Astrocyte of the cerebellum (primary cell): Measurements from ENCODE around the gene LHPP.
A peak's percentile ranks its signal among the peaks of the same experiment; 100 is the strongest.

Experiments
- DNase-seq: peaks from one replicate; pipeline ENCODE4 v3.0.0-alpha.2; 2011; ENCODE audit warnings: low read depth
- H3K4me3 ChIP-seq: 2 replicates; pipeline ENCODE4 v1.5.1; 2011; ENCODE audit warnings: mild to moderate bottlenecking, low read depth, low read length, moderate library complexity
- in situ Hi-C: cut with HindIII; loops from 2 replicates; pipeline ENCODE4 v1.10.0; 2017; ENCODE audit warnings: low sequenced_read_pairs
- TF ChIP-seq, protein P1 (sequence below): IDR thresholded peaks from 2 replicates; pipeline ENCODE4 v1.5.1; 2012; ENCODE audit warnings: low read length, low read depth, moderate library complexity, mild to moderate bottlenecking; ENCODE audit errors: missing control alignments

The LHPP gene

DNA sequence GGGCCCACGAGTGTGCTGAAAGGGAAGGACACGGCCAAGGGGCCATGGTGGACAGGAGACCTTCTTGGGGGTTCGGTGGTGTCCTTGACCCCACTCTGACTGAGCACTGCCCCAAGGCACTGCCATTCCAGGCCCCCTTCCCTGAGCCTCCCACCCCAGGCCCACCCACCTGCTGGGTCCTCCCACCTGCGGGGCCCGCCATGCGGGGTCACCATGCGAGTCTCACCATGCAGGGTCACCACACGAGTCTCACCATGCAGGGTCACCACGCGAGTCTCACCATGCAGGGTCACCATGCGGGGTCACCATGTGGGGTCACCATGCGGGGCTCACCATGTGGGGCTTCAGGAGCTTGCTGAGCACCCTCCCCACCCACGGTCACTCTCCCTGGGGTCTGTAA, 76.3 kb downstream of the LHPP start:
- in situ Hi-C loops = no loop called here
- TF ChIP-seq, protein P1, sequence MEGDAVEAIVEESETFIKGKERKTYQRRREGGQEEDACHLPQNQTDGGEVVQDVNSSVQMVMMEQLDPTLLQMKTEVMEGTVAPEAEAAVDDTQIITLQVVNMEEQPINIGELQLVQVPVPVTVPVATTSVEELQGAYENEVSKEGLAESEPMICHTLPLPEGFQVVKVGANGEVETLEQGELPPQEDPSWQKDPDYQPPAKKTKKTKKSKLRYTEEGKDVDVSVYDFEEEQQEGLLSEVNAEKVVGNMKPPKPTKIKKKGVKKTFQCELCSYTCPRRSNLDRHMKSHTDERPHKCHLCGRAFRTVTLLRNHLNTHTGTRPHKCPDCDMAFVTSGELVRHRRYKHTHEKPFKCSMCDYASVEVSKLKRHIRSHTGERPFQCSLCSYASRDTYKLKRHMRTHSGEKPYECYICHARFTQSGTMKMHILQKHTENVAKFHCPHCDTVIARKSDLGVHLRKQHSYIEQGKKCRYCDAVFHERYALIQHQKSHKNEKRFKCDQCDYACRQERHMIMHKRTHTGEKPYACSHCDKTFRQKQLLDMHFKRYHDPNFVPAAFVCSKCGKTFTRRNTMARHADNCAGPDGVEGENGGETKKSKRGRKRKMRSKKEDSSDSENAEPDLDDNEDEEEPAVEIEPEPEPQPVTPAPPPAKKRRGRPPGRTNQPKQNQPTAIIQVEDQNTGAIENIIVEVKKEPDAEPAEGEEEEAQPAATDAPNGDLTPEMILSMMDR = no peak
- no peak overlapping the region for H3K4me3 ChIP-seq
- no peak for DNase-seq

DNA sequence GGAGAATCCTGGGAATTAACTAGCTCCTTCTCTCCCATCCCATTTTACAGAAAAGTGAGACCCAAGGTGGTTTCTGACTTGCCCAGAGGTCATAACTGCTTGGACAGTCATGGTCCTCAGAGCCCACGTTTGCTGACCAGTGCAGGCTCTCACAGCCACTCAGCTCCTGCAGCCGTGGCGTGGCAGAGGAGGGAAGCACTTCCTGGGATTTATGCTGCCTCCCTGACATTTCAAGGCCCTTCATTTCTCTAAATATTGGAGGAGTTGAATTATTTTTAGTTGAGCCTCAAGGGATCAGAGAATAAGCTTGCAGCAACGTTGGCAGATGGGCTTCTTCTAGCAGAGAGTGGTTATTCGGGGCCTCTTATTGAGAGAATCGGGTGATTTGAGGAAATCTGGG, 77.1 kb downstream of the LHPP start:
- TF ChIP-seq, protein P1 = no peak
- DNase-seq = no peak
- in situ Hi-C loops = no loop called here
- no peak overlapping the region for H3K4me3 ChIP-seq

GRCh38 chr10:124539935-124540641, 78.5 kb downstream of the LHPP start:
- no peak overlapping the region for H3K4me3 ChIP-seq
- in situ Hi-C loops = no loop called here
- DNase-seq = peak; percentile 9
- TF ChIP-seq, protein P1 = peak; percentile 65

DNA sequence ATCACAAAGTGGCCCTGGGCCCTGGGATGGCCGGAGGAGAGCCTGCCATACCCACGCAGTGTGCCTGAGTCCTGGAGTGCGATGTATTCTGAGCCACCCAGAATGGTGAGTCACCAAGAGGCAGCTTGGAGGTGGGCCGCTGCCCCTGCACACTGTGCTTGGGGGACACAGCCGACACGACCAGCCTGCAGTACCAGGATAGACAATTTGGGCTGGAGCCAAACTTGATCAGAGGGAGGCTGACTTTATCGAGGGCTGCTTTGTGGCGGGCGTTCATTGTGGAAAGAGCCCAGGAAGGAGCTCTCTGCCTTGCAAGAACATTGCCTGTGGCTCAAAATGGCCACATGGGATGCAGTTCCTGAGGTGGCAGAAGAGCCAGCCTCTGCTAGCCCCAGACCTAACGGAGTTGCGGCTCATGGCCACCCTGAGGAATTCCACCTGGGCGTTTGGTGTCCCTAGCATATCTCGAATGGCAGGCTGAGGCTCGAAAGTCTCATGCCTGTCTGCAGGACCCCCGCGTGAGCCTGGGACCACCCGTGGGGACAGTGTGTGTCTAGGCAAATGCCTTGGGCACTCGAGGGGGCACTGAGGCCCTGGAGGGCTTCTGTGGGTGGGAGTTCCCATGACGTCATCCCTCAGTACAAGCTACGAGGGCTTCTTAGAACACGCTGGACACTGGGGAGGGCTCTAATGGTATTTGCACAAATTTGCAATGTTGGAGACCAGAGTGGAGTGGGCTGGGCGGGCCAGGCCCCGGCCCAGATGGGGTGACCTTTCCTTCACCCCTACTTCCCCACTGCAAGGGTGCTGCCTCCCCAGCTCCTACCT, 79.7 kb downstream of the LHPP start:
- in situ Hi-C loops = no loop called here
- TF ChIP-seq, protein P1 = no peak
- no peak overlapping the region for H3K4me3 ChIP-seq
- no peak for DNase-seq

GRCh38 chr10:124542336-124542735, 80.7 kb downstream of the LHPP start:
- in situ Hi-C loops = no loop called here
- no peak for DNase-seq
- TF ChIP-seq, protein P1 = no peak
- no peak overlapping the region for H3K4me3 ChIP-seq

DNA sequence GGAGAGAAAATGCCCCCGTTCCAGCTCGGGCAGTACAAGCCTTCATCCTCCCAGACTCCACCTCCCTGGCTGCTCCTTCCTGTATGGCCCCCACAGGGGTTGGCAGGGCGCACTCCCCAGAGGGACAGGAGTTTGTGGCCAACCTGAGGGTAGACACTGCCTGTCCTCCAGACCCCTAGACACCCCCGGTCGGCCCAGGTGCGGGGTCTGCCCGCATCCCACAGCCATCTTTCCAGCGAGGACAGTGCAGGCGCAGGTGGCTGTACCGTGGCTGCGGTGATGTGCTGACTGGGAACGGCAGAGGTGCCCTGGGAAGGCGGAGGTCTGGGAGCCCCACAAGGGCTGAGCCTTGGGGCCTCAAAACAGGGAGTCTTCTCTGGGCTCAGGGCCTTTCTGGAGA, 81.5 kb downstream of the LHPP start:
- in situ Hi-C loops = no loop called here
- TF ChIP-seq, protein P1 = no peak
- no peak overlapping the region for H3K4me3 ChIP-seq
- DNase-seq = no peak
